ENCODE data around the gene CSTA. TPM values are rescaled to one million over a fixed set of nuclear protein-coding genes. Genes with fewer than 3 reads are reported as not detected.

CSTA gene
- total RNA-seq, 1 donor from 2014 or later, result not detected

GRCh38 chr3:122312826-122313225 is 12.2 kb upstream of the CSTA start:
- H3K4me3 Mint-ChIP-seq, result no peak overlapping the region
- DNase-seq (no peak), ATAC-seq (ENCODE audit: low read depth) (no peak)
- no peaks in the 10 kb centered on the region for H3K4me1 Mint-ChIP-seq
- no peaks in the 10 kb centered on the region for H3K36me3 Mint-ChIP-seq (ENCODE audit: low read depth)
- no peaks in the 10 kb centered on the region for H3K9me3 Mint-ChIP-seq
- H3K27ac Mint-ChIP-seq, result no peak overlapping the region
- no peak for TF ChIP-seq CTCF (IDR thresholded peaks at IDR 0.05)
- POLR2A ChIA-PET, result no interaction called here
- H3K27me3 Mint-ChIP-seq, result peaks cover 5% of the 10 kb centered on the region
- CTCF ChIA-PET, result no interaction called here
- intact Hi-C loops (cut with micrococcal nuclease), result no loop called here

GRCh38 chr3:122313281-122313680 is 11.8 kb upstream of the CSTA start:
- Mint-ChIP-seq H3K9me3 (no peaks in the 10 kb centered on the region), H3K36me3 (ENCODE audit: low read depth) (no peaks in the 10 kb centered on the region), H3K4me1 (no peaks in the 10 kb centered on the region), H3K27me3 (peaks cover 5% of the 10 kb centered on the region), H3K27ac (no peak overlapping the region), H3K4me3 (no peak overlapping the region)
- no peak for TF ChIP-seq CTCF (IDR thresholded peaks at IDR 0.05)
- no peak for ATAC-seq (ENCODE audit: low read depth)
- DNase-seq, result no peak
- intact Hi-C loops (cut with micrococcal nuclease), result no loop called here
- ChIA-PET POLR2A (no interaction called here), CTCF (no interaction called here)

GRCh38 chr3:122314228-122314876 is 10.7 kb upstream of the CSTA start:
- ATAC-seq (ENCODE audit: low read depth) (no peak), DNase-seq (no peak)
- Mint-ChIP-seq H3K36me3 (ENCODE audit: low read depth) (no peaks in the 10 kb centered on the region), H3K27me3 (peaks cover 5% of the 10 kb centered on the region), H3K9me3 (no peaks in the 10 kb centered on the region), H3K4me1 (no peaks in the 10 kb centered on the region), H3K27ac (no peak overlapping the region), H3K4me3 (no peak overlapping the region)
- POLR2A ChIA-PET, result no interaction called here
- no peak for TF ChIP-seq CTCF (IDR thresholded peaks at IDR 0.05)
- CTCF ChIA-PET, result no interaction called here
- intact Hi-C loops (cut with micrococcal nuclease), result no loop called here

GRCh38 chr3:122315619-122316018 is 9.4 kb upstream of the CSTA start:
- CTCF ChIA-PET, result no interaction called here
- no peak for ATAC-seq (ENCODE audit: low read depth)

GRCh38 chr3:122316368-122316767 is 8.7 kb upstream of the CSTA start:
- Mint-ChIP-seq H3K4me1 (no peaks in the 10 kb centered on the region), H3K27me3 (peaks cover 5% of the 10 kb centered on the region), H3K4me3 (no peak overlapping the region), H3K9me3 (peaks cover 6% of the 10 kb centered on the region), H3K27ac (no peak overlapping the region), H3K36me3 (ENCODE audit: low read depth) (no peaks in the 10 kb centered on the region)
- POLR2A ChIA-PET, result no interaction called here
- intact Hi-C loops (cut with micrococcal nuclease), result no loop called here
- ATAC-seq (ENCODE audit: low read depth), result no peak
- CTCF ChIA-PET, result no interaction called here
- no peak for DNase-seq
- TF ChIP-seq CTCF (IDR thresholded peaks at IDR 0.05), result no peak

More at GRCh38 chr3:122315619-122316018, 9.4 kb upstream of the CSTA start:
- TF ChIP-seq CTCF (IDR thresholded peaks at IDR 0.05), result no peak
- Mint-ChIP-seq H3K4me1 (no peaks in the 10 kb centered on the region), H3K27ac (no peak overlapping the region), H3K9me3 (peaks cover 6% of the 10 kb centered on the region), H3K4me3 (no peak overlapping the region), H3K36me3 (ENCODE audit: low read depth) (no peaks in the 10 kb centered on the region), H3K27me3 (peaks cover 5% of the 10 kb centered on the region)
- POLR2A ChIA-PET, result no interaction called here
- no peak for DNase-seq
- intact Hi-C loops (cut with micrococcal nuclease), result no loop called here

Data from activated B cell treated with CpG ODN at 0.5 μM for 24 hours (primary cell).